Activated CD4-positive, alpha-beta T cell treated with anti-CD3 and anti-CD28 coated beads, Interleukin-2, amount 50 U/mL, for 16 hours (primary cell): Measurements from ENCODE around the gene HOXB2.

Source experiments
- DNase-seq: peaks from one replicate; pipeline ENCODE4 v3.0.0-alpha.2; 2020

Gene HOXB2

DNA sequence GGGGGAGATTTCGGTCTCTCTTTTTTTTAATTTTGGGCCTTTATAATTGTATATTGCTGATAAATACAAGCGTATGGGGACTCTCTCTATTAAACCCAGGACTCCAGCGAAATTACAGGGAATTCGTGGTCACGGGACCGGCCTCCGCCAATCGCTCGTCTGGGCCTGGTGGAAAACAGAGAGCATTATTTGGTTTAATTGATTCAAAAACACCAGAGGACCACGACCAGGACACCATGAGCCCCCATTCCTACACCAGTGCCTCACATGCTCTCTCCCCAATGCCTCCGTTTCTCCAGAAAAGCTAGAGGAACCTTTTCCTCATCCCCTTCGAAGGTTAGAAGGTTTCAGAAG is at the start of gene HOXB2:
Gene HOXB2 (minus strand): TSS at position 88 of the 354 bp plus-strand sequence. CDS start 198 bp downstream, outside the sequence.
- DNase-seq, result no peak

DNA sequence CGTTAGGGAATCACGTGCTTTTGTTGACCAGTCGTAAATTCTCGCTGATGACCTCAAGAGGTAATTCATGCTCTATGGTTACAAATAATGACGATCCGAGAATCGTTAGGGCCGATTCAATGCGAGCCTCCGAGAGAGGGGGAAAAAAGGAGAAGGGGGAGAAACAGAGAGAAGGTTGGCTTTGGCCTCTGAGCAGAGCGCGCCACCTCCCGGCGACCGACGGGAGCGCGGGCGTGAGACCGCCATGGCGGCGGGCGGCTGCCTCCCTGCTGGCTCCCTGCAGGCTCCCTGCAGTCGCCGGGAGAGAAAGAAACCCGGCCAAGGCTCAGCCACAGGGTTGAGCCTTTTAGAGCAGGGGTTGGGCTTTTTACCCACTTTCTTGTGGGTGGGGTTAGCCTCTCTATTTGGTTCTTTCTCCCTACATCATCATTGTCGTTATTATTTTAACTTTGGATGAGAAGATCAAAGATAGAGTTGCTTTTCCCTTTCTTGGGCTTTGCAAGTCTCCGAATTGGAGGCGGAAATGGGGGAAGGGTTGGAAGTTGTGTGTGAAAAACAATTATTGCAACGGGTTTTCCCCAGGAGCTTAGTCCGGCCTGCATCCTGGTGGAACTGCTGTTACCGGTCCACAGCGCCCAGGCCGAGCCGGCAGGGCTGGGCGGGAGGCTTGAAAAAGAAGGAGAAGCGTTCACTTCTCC is 49.1 kb upstream of the HOXB2 start:
- DNase-seq, result peak; percentile 86

DNA sequence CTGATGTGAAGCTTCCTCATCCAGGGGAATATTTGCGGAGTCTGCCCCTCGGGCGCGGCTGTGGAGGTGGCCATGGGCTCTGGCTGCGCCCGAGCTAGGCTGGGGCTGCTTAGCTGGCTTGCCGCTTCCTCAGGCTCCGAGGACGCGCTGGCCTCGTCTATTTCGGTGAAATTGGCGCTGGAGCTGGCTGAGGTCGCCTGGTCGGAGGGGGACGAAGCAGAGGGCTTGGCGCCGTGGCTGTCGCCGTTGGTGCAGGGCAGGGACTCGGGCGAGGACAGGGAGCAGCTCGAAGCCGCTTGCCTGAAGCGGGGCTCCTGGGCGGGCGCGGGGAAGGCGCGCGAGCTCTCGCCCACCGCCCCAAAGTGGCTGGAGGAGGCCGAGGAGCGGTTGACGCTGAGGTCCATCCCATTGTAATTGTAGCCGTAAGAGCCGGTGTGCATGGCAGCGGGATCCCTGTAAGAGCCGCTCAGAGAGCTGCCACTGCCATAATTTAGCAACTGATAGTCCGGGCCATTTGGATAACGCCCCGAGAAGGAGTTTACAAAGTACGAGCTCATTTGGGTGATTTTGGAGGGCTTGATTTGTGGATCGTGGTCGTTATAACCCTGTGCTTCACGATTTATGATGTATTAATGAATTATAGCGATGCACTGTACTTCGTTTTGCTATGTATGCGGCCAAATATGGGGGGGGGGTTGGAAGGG is 48.4 kb upstream of the HOXB2 start, which contains the start of gene HOXB5:
Gene HOXB5 (minus strand): TSS at position 654 of the 704 bp plus-strand sequence. CDS start 97 bp downstream, at position 557.
- DNase-seq, result no peak

DNA sequence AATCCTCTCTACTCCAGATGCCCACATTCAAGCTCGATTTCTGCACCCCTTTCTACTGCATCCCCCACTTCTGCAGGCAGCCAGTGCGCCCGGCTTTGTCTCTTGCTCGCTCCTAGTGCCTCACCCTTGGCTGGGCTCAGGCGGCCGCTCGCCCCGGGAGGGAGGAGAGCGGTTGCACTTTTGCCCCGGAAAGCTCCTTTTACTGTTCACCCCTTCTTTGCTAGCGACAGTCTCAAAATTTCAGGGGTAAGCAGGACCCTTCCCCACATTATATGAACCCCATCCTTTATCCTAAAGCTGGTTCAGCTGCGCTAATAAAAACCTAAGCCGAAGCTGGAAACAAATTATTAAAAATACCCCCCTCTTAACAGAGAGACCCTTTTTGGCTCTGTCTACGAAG is 47.7 kb upstream of the HOXB2 start:
- DNase-seq, result no peak

DNA sequence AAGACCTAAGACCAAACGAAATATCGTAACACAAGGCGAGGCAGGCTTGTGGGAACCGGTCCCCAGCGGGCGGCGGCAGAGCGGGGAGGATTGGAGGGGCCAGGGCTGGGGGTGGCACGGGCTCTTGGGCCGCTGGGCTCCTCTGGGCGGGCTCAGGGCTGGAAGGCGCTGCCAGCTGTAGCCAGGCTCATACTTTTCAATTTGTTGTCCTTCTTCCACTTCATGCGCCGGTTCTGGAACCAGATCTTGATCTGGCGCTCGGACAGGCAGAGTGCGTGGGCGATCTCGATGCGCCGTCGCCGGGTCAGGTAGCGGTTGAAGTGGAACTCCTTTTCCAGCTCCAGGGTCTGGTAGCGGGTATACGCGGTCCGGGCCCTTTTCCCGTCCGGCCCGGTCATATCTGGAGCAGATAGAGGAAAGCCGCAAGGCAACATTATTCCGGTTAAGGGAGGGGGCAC is 47.2 kb upstream of the HOXB2 start:
- DNase-seq, result no peak

DNA sequence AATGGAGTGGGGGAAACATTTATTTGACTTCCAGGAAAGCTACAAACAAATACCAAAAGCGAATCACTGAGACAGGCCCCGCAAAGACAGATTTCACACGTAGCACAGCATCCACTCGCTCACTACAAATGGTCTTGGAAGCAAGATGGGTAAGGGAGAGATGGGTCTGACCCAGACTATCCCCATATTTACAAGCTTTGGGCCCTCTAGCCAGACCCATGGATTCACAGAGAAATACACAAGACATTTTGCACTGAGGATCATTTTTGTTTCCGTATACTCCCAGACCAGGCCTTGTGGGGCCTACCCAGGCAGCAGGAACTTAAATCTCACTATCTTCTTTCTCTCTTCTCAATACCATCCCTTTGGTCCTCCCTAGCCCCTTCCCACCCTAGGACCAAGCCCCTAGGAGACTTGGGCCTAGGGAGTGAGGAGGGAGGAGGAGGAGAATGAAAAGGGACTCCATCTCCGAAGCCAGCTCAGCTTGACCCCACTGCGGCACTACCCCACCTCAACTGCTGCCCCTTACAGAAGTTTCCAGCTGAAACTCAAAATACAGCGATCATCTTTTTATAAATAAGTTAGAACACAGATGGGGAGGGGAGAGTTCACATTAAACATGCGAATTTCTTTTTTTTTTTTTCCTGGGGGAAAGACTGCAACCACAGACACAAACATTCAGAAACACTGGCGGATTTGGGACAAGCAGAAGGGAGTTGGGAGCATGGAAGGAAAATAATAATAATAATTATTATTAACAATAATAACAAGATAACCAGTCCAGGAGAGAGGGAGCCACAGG is 46.5 kb upstream of the HOXB2 start:
- no peak for DNase-seq

DNA sequence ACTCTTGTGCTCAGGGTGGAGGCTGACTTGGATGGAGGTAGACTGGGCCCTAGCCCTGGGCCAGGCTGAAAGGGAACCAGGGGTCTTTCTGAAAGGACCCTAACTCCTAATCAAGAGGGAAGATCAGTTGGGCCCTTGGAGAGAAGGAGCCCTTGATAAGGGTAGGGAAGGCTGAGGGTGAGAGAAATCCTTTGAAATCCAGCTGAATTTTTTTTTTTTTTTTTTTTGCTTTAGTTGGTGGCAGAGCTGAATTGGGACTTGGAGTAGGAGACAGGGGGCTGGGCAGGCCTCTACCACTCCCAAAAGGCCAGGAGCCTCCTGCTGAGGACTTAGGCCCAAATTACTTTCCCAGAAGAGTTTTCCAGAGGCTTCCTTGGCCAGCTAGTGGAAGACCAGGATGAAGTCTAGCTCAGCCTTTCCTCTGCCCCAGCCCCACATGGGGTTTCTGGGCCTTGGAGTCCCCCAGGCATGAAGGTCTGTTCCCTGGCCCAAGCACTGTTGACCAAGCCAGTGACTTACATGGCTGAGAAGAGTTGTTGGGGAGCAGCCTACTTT is 45.8 kb upstream of the HOXB2 start:
- no peak for DNase-seq

DNA sequence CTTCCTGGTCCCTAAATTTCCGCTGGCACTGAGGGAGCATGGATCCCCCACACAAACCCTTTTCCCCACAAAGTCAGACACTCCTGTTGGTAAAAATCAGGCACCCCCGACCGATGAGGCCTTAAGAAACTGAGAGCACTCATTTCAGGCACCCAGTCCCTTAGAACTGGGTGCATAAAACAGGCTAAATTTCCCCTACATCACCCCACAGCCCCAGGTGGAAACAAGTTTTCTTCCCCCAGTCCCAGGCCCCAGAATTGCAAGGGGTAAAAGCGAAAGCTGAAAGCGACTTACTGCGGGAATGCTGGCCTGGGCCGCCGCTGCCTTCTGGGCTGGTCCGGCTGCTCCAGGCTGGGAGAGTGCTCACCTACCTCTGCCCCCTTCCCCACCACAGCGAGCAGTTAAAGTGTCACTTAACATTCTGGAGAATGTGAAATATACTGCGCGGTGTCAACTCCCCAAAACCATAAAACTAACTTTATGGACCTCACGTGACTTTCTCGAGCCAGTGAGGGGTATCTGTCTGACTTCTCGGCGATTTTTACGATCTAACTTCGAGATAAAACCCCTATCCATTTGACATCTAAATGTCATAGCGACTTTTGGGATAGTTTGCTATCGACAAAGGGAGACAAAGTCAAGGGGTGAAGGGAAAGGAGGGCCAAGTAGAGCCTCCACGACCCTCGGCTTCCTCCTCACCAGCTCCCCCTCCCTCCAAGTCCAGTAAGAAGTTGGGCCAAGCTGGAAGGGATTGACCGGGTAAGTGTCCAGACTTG is 45.1 kb upstream of the HOXB2 start, which contains the start of gene HOXB3:
Gene HOXB3 (minus strand): TSS at position 411 of the 776 bp plus-strand sequence. CDS start 37,767 bp downstream, outside the sequence.
- DNase-seq, result no peak

DNA sequence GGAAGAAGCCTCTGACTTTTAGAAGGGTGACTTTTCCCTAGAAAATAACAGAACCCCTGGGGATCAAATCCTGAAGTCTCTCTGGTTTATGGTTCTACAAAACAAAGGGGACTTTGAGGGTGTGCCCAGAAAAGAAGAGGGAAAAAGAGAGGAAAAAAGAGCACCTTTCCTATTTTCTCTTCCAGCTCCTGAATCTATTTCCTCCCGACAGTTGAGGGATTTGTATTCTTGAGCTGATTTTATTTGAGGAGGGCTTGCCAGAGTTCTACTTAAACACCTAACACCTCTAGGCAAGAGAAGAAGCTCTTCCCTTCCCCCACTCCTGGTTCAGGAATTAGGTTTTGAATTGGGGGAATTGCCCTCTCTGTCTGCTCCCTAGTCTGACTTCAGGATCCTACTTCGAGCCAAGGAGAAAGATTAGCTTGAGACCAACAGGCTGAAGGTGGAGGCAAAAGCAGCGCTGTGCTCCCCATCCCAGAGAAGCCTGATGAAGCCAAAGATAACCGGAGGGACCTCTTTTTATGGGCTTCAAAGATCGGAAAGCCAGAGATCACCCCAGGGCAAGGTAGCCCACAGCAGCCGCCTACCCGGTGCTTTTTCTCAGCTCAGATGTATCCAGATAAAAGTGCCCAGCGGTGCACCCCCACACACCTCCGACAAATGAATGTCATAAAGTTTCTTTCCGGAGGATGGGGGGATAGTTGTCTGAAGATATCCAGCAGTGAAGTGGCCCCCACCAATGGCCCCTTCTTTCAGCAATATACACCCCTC is 44.3 kb upstream of the HOXB2 start:
- no peak for DNase-seq

DNA sequence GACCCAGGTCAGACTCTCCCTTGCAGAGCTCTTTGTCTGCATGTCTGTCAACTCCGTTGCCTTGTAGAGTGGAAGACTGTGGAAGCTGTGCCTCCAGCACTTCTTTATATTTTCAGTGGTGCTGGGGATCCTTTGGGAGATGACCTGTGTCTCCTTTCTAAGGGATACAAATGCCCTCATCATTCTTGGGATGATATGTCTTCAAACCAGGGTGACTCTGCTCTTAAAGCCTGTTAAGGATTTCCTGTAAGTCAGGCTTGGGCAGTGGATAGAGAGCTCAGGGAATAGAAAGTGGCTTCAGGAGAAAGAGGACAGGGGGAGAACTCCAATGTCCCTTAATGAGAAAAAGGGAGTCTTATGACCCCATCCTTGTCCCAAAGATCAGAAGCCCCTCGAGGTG is 43.6 kb upstream of the HOXB2 start:
- DNase-seq, result no peak

DNA sequence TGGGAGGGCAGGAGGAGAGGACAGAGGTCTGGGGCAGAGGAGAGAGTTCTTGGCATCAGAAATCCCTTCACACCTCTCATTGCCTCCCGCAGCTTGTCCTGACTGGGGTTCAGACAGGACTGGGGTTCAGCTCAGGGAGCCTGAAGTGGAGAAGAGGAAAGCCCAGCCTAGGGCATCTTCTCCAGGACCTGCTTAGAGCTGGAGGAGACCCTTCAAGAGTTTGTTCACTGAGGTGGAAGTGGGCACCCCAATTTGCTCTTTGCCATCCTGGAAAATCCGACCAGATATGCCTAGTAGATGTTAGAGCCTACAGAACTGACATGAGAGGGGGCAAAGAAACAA is 43.1 kb upstream of the HOXB2 start:
- no peak for DNase-seq

DNA sequence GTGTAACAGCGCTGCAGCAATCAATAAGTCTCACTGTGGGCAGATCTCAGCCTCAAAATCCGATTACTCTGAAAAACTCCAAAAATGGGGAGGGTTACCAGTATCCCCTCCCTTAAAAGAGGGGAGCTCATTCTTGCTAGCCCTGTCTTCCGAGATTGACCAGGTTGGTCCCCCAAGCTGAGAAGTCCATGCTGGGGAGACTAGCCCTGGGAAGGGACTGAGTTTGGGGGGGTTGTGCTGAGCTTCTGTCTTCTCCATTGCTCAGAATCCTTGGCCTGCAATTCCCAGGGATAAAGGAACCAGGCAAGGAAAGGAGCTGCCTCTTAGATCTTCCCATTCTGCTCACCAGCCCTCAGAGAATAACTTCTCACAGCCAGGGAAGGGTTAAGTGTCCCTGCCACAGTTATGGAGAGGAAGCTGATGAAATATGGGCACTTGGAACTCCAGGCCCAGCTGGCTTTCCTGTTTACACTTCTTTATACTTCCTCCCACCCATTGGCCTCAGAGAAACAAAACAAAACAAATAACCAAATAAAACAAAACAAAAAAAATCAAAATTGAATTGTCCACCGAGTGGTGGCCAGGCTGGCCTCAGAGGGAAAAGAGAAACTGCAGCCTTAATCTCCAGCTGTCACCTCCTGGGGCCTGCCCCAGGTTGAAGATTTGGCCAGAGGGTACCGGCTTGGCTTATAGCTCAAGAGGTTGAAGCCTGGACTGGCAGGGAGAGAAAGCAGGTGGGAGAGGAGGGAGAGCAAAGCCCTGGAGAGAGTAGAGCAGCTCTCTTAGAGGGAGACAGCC is 42.6 kb upstream of the HOXB2 start:
- DNase-seq, result no peak

DNA sequence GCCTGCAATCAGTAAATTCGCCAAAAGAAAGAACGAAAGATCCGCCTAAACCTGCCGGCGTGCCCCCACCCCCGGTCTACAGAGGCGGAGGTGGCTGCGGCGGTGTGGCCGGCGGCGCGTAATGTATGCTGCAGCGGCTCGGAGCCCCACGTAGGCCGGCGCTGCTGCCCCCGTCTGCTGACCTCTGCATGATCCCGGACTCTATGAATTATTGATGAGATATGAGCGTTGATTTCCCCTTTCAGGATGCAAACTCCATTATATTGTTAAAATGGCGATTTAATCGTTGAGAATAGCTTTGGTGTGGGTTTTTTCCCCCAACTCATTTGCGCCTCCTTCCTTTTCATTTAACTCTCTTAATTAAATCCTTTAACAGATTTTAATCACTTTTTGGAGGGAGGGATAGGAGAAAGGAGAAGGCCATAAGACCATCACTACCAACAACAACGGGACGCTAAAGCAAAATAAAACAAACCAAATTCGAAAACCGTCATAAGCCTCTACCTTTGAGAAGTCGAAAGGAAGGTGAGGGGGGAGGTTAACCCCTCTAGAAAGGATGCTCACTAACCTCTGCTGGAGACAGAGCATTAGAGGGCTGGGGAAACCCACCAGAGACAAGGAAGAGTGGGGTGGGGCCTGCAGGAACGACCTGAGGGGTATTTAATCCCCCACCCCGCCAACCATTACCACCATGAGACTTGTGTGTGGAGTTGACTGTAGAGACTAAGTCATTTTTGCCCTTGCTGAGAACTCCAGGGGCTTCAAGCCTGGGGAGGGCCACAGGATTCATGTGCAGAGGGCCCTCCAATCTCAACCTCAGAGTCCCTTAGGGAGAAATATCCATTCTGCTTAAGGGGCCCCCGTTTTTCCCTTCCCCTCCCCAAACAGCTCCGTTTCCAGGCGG is 41.7 kb upstream of the HOXB2 start:
- no peak for DNase-seq

DNA sequence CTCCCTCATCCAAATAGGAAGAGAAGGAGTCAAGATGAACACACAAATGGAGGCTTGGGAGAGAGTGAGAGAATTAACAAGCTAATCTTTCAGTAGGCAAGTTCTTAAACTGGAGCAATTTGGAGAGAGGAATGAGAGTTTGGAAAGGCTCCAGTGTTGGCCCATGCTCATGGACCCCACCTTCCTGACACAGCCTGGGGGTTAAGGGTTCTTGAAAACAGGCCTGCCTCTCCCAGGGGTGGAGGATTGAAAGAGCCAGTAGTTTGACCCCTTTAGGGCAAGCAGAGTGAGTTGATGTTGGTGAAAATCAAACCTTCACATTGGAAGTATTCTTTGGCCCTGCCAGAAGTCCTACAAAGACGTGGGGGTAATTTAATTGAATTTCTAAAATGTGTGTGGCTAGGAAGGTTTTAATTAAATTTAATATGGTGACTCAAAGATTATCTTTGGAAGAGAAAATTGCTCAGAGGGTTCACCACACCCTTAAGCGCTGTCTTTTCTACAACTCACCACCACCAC is 39.4 kb upstream of the HOXB2 start:
- no peak for DNase-seq

DNA sequence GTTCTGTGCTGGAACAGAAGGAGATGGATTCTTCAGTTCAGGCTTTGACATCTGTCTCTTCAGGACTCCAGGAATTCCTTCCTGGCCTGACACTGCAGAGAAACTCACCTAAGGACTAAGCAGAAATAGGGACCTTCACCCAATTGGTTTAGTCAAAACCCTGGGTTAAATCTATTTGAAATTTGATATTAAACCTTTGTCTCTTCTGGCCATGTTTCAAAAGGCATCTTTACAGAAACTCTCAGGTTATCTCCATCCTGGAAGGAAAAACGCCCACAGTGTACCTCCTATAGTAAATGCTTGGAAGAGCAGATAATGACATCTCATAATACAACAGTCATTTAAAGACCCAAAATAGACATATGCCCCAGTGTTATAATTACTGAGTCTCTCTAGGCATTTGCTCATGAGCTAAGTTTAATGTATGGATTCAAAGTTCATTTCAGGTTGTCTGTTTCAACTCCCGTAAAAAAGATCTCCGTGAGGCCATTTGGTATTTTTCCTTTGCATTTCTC is 38.9 kb upstream of the HOXB2 start:
- DNase-seq, result no peak

DNA sequence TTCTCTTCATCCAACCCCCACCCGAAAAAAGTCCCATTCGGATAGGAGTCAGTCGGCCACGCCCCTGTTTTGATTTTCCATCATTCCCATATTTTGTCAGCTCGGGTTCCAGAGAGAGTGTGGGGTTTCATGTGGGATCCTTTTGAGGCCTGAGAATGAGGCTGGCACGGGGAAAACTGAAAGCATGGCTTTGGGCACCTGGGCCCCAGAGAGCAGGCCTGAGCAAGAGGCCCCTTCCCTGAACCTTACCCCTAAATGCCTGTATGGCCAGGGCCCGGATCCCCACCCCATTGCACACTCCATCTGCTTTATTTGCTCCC is 37.8 kb upstream of the HOXB2 start:
- no peak for DNase-seq

DNA sequence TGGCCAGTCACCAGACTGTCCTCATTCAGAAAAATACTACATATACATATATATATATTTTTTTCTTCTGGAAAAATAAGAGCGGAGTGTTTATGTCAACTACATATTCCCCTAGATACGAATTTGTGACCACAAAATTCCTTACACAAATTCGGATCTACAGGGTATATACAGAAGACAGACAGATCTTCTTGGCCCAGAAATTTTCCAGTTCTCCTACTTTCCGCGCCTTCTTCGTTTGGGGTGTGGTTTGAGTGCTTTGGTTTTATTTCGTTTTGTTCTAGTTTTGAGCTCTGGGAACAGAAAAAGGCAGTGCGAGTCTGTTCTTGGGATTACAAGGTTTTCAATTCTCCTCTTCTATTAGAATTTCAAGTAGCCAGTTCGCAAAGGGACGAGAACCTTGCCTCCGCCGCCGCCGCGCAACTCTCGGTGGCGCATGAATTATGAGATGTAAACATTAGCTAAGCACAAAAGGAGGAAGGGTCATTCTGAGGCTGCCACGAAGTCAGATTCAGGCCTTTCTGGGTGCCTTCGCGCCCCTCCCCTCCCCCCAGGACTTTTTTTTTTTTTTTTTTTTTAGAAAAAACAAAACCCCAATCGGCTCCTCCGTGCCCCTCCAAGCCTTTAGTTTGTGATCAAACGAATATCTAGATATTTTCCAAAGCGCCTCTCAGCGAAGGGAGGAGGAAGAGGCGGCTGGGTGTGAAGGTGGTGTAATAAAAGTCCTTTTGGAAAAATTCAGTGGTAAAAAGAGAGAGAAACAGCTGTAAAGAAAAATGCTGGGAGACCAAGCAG is 35.0 kb upstream of the HOXB2 start:
- no peak for DNase-seq

DNA sequence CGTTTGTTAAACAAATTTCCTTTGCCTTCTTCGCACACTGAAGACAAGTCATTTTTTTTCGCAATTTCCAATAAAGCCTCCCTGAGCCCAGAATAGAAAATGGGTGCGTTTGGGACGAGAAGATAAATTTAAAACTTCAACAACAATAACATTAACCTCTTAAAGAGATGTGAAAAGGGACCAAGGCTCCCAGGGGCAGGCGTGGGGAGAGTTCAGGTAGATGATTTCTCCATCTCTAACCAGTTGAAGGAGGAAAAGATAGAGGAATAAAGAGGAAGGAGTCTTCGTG is 34.5 kb upstream of the HOXB2 start:
- DNase-seq, result no peak
